GM18498 (cell line): Measurements from ENCODE around the gene C19orf85.
"Not testable (repeated sequence)": the region's sequence is repeated elsewhere in the genome, so short reads cannot be mapped to it uniquely, and the experiment has no call there.

ENCODE experiments used
- ATAC-seq: cut with Tn5 transposase; IDR thresholded peaks from one replicate; pipeline ENCODE4 v1.9.1; 2021; ENCODE audit warnings: mild to moderate bottlenecking, moderate library complexity; ENCODE audit not compliant: unreplicated experiment

The C19orf85 gene

DNA sequence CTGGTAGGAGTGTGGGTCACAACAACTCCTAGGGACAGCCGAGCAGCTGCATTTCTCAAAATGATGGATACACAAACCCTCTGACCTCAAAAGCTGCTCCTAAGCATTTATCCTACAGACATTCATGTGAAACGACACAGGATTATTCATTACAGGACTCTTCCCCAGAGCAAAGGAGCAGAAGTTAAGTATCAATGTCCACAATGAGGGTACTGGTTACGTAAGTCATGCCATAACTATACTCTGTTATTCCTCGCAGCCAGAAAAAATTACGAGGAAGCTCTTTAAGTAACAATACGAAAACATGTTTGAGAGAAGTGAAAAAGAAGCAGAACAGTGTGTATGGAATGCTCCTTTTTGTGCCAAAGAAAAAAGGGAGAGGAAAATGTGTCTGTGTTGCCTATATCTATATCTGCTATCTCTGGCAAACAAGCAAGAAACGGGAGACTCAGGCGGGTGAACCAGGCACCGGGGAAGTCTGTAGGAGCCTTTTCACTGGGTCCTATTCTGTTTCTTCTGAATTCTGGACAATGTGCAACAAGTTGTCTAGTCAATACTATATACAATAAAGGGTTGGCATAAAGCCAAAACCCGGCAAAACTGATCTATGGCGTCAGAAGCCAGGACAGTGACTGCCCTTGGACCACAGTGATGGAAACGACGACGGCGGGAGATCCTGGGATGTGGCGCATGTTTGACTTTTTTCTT lies 4.4 kb downstream of the C19orf85 start:
- ATAC-seq, result no peak

DNA sequence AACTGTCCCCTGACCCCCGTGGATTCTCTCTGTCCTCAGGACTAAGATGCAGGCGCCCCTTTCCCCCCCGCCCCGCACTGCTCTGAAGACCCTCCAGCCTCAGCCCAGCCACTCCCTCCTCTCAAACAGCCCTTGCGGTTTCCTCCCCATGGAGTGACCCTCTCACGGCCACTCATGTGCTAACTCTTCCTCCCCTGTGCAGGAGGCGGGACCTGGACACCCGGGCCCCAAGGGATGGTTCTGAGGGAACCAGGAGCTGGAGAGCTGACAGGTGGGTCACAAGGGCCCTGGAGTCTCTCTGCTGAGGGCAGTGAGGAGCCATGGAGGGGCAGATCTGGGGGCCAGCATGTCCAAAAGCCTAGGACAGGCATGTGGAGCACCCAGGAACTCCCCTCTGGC lies 5.0 kb downstream of the C19orf85 start:
- no peak for ATAC-seq

DNA sequence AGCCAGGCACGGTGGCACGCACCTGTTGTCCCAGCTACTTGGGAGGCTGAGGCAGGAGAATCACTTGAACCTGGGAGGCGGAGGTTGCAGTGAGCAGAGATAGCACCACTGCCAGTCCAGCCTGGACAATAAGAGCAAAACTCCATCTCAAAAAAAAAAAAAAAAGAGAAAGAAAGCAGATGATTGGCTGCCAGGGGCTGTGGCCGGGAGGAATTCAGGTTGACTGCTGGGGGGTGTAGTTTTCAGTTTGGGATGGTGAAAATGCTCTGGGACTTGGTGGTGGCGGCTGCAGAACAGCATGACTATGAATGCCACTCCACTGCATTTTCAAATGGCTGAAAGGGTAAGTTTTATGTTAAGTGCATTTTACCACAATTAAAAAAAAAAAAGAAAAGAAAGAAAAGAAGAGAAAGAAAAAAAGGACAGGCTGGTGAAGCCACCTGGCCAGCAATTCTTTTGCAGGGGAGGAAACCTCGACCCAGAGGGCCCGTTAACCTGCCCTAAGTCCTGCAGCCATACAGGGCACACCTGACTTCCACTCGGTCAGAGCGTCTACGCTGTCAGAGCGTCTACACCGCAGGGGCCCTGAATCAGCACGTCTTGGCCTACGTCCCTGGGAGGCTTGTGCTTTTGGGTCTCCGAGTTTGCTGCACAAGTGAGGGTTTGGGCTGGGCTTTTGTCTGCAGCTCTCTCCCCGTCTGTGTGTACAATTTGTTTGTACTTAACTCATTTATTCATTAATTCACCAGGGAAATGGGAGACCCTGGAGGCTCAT lies 6.7 kb downstream of the C19orf85 start:
- ATAC-seq, result no peak

DNA sequence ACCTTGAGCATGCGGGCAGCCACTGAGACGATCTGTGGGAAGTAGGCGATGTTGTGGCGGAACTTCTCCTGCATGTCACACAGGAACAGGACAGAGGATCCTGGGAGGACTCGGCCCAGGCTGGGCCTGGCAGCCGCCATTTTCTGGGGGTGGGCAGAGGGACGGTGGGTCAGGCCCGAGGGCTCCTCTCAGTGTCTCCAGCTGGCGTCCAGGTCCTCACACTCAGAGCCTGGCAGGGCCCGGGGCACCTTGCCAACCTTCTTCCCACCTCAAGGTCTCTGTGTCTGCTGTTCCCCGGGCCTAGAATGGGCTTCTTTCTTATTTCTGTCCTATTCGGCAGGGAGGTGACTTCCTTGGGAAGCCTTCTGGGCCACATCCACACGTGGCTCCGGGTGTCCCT lies 8.2 kb downstream of the C19orf85 start:
- ATAC-seq, result no peak

DNA sequence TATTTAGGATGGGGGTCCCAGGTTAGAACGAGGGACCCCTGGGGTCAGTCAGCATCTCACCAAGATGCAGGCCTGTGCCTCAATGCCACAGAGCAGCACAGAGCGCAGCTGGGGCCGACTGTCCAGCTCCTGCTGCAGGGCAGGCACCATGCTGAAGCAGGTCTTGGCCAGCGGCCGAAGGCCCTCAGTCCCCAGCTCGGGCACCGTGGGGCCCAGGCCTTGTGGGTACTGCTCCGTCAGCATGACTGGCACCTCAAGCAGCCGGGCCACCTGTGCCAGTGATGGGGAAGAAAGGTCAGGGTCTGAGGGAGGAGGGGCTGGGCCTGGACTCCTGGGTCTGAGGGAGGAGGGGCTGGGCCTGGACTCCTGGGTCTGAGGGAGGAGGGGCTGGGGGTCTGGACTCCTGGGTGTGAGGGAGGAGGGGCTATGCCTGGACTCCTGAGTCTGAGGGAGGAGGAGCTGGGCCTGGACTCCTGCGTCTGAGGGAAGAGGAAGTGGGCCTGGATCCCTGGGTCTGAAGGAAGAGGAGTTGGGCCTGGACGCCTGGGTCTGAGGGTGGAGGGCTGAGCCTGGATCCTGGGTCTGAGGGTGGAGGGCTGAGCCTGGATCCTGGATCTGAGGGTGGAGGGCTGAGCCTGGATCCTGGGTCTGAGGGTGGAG lies 8.8 kb downstream of the C19orf85 start:
- ATAC-seq, result no peak

DNA sequence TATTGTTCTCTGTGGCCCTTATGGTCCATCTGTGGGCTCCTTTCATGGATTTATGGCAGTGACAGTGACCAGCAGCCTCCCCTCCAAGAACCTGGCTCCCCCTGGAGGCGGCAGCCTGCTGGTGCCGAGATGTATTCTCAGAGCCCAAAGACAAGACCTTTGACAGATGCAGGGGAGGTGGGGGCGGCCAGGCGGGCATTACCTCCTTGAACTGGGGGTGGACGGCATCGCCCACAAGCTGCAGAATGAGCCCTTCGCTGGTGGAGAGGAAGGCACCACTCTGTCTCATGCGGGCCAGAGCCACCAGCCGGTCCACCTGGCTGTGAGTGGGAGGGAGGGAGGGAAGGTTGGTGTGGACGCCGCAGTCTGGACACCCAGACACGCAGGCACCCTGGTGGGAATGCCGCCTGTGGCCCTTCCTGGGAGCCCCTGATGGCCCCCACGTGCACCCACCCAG lies 9.7 kb downstream of the C19orf85 start:
- no peak for ATAC-seq

DNA sequence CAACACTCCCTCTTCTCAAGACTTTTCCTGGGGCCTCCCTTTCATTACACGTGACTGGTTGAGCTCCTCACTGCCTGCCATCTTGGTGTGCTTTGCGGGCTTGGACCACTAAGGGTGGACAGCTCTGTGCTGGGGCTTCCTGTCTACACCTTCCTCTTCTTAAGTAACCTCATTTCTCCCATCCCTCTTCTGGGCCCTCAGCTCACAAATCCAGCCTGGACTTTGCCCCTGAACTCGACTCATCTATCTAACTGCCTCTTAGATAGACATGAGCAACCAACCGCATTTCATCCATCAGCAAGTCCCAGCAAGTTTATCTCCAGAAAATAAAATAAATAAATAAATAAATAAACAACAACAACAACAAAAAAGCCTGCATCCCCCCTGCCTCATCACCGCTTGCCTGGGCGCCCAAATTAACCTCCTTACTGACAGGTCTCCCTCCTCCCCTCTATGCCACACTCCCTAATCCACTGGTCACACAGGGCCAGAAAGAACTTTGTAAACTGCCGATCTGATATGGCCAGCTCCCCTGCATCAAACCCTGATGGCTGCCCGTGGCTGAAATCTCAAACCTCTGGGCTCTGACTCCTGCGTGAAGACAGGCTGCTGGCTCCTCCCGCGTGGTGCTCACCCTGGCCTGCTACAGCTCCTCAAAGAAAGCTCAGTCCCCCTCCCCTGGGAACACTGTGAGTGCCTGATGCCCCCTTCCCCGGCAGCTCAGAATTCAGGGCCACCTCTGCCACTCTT lies 10.9 kb downstream of the C19orf85 start:
- no peak for ATAC-seq

DNA sequence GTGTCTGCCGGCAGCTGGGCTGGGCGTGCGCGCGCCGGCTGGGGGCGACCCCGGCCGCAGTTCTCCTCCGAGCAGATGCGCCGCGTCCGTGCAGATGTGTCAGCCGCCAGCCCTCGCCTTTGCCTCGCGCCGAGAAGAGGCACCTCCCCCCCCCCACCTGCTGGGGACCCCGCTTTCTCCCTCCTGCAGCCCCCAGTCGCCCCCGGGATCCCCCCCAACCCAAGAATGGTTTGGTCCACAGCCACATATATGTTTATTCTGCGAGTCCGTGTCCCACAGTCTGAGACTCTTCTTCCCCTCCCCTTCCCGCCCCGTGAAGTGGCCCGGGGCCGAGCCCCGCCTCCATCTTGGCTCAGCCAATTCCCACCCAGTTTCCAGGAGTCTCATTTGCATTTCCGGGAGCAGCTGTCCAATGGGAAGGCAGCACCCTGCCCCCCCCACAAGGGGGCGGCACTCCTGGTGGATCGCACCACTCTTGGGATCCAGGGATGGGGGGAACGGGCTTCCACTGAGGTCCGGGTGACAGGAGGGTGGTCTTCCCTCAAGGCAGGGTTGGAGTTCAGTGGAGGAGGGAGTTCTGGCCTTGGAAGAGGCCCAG lies 11.7 kb downstream of the C19orf85 start:
- ATAC-seq, result no peak

DNA sequence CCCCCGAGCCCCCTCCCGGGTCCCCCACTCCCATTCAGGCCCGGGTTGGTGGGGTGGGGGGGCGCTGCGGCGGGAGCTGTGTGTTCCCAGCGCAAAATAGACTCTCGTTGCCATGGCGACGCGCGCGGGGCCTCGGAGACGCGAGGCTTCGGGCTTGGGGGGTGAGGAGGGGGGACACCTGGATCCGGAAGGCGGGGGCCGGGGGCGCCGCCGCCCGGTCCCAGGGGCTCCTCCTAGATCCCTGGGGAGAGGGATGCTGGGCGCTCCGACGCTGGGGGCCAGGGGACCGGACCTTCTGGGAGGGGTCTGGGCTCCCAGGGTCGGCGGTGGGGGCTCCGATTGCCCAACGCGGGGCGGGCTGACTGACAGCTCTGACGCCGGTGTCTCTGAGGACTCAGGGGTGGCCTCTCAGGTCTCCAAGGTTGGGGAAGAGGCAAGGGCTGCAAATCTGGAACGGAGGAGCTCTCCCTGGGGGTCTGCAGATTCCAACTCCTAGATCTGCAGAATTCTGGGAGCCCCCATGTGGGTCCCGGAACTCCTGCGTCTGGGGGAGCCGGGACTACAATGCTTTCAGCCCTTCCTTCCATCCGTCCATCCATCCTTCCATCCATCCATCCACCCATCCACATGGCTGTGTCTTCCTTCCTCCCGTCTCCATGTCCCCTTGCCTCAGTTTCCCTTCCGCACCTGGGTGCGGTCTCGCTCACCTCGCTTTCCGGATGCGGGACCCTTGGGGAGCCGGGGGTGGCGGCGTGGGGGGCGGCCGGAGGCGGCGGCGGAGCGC lies 12.4 kb downstream of the C19orf85 start:
- no peak for ATAC-seq

DNA sequence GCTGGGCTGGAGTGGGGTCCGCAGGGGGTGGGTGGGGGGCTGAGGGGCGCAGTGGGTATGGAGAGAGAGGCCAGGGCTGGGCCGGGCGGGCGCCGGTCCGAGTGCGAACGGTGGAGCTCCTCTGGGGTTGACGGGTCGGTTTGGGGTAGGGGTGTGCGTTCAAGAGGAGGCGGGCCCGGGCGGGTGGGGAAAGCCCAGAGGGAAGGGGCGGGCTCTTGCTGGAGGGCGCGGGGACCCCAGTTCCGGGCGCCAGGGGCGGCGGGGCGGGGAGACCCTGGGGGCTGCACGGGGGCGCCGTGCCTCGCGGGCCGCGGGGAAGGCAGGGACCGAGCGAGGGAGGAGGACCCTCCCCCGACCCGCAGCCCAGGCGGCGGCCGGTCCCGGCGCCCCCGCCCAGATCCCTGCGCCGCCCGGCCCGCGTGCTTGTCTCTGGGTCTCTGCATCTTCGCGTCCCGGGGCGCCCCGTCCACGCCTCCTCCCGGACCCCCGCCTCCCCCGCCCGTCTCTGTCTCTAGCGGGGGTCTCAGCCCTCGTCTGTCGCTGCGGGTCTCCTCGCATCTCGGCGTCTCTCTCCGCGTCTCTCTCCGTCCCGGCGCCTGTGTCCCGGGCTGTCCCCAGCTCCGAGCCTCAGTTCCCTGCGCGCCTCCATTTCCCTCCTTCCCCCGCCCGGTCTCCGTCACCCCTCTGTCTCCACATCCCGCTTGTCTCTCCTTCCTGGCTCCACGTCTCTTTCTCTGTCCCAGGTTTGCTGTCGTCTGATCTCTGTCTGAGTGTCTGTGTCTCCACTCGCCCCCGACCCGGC lies 13.2 kb downstream of the C19orf85 start:
- ATAC-seq, result no peak

DNA sequence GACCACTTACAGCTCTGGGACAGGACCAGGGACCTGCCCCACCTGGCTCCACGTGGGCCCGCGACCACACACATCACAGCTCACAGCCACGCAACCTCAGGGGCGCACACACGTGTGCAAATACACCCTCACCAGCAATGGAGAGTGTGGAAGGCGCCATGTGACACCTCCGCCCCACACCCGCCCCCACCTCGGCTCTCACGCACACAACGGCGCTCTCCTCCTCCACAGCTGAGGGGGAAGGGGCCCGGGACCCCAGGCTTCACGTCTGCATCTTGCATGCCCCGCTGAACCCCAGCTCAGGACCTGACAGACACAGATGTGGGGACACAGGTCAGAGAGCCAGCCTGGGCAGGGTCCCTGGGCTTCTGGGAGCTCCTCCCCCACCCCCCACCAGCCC lies 15.1 kb downstream of the C19orf85 start:
- no peak for ATAC-seq

DNA sequence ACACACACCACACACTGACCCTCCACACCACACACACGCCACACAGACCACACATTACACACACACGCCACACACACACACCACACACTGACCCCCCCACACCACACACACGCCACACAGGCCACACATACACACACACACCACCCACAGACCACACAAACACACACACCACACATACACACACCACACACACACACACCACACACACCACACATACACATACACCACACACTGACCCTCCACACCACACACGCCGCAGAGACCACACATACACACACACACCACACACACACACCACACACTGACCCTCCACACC lies 16.4 kb downstream of the C19orf85 start:
- not testable (repeated sequence) for ATAC-seq

DNA sequence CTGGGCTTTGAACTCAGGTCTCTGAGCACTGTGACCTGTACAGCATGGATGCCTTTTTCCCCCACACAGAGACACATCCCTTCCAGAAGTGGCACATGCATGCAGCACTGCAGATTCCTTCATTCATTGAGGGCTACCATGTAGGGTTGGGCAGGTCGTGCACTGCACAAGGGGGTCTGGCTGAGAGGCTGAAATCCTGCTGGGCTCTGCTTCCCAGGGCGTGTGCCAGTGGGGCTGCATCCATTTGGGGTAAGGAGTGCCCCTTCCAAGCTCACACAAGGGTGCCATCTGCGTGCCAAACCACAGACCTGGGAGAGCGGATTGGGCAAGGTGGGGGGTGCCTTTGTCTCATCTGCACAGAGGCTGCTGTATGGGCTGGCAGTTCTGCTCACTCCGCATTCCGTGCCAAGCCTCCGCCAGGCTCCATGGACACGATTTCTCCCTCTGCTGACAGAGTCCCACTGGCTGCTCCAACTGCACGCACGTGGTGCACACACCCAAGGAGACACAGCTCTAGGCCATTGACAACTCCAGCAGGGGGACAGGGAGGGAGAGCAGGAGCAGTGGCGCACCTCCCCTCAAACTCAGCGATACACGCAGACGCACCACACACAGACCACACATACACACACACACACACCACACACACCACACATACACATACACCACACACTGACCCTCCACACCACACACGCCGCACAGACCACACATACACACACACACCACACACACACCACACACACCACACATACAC lies 17.0 kb downstream of the C19orf85 start:
- no peak for ATAC-seq

DNA sequence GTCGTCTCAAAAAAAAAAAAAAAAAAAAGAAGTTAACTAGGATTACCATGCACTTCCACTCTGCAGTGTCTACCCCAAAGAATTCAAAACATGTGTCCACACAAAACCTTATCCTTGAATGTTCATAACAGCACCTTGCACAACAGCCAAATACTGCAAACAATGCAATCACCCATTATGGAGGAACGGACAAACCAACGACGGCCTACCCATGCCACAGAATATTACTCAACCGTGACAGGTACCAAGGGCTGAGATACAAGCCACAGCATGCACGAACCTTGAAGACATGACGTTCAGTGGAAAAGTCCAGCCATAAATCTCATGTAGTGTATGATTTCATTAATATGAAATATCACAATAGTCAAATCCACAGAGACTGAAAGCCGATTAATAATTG lies 18.5 kb downstream of the C19orf85 start:
- ATAC-seq, result no peak

DNA sequence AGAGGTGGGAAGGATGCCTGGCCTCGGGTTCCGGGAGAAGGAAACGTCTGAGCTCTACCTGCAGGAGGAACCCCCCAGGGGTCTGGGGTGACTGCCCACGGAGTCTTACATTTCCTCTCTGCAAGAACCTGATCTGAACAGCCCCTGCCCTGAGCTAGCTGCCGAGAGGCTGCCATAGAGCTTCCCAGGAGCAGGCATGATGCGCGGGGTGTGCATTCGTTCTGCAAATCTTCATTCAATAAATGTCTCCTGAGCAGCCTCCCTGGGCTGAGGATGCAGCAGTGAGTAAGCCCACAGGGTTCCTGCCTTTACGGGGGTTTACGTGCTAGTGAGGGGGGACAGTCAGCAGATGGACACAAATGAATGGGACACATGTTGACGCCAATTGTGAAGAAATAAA lies 19.9 kb downstream of the C19orf85 start:
- ATAC-seq, result no peak

DNA sequence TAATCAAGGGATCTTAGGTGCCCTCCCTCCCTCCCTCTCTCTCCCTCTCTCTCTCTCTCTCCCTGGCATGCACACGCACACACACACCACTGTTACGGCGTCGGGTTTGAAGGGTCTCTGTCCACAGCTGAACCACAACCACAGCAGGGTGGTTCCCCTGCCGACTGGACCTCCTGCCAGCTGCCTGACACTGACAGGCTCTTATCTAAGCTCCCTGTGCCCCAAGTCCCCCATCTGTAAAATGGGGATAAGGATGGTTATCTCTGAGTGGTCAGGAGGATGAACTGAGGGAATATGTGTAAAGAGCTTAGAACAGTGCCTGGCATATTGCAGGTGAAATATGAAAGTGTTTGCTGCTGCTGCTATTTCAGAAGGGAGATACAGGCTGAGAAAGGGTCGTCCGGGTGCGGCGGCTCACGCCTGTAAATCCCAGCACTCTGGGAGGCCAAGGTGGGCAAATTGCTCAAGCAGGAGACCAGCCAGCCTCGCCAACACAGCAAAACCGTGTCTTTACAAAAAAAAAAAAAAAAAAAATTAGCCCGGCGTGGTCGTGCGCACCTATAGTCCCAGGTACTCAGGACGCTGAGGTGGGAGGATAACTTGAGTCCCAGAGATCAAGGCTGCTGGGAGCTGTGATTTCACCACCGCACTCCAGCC lies 20.6 kb downstream of the C19orf85 start:
- ATAC-seq, result no peak

DNA sequence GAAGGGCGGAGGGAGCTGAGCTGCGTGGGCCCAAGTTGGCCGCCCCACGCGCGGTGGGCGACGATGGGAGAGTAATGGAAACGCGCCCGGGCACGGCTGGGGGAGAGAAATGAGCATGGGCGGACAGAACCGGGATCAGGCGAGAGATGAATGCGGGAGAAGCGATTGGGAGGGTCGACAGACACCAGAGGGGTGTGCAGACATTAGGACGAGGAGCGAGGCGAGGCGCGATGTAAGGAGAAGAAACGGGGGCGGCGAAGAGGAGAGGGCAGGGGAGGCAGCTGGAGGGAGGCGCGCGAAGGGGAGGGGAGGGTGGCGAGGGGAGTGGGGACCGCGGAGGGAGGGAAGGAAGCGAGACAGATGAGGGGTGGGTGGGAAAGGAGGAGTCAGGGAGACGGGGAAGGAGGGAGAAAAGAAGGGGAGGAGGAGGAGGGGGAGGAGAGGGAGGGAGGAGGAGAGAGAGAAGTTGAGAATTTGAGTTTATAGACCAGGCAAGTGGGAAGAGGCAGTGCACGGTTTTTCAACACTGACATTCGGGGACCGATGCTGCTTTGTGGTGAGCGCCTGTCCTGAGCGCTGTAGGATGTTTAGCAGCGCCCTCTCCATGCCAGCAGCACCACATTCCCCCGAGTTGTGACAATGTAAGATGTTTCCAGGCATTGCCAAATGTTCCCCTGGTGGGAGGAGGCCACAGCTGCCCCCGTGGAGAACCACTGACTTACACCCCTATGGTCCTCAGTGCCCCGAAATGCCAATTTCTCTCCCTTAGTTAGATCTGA lies 21.3 kb downstream of the C19orf85 start, which contains the start of gene SHISA7:
Gene SHISA7, minus strand, starts transcription at position 256 of the 779 bp plus-strand sequence. CDS start 437 bp downstream, outside the sequence.
- ATAC-seq, result no peak
